Neural progenitor cell (in vitro differentiated cells): Measurements from ENCODE around the gene MYCN. TPM values are rescaled to one million over a fixed set of nuclear protein-coding genes. Genes with fewer than 3 reads are reported as not detected.

Source experiments
- DNase-seq: peaks from one replicate; pipeline ENCODE4 v3.0.0-alpha.2; 2016; ENCODE audit warnings: low spot score
- H2AFZ ChIP-seq: fragments of 200-600 bp; sonication (generic); replicated peaks from 2 replicates; pipeline ENCODE4 v1.6.1; 2016; ENCODE audit warnings: antibody characterized with exemption
- H3F3A ChIP-seq: fragments of 200-600 bp; sonication (generic); 2 replicates; pipeline ENCODE4 v1.6.1; 2016; ENCODE audit warnings: antibody characterized with exemption, low read depth
- H3K27ac ChIP-seq: fragments of 200-600 bp; sonication (generic); 2 replicates; pipeline ENCODE4 v1.5.1; 2016; ENCODE audit warnings: mild to moderate bottlenecking
- H3K27me3 ChIP-seq: fragments of 200-600 bp; sonication (generic); 2 replicates; pipeline ENCODE4 v1.6.1; 2016; ENCODE audit warnings: mild to moderate bottlenecking, moderate library complexity
- H3K36me3 ChIP-seq: fragments of 200-600 bp; sonication (generic); 2 replicates; pipeline ENCODE4 v1.5.1; 2016
- H3K4me1 ChIP-seq: fragments of 200-600 bp; sonication (generic); 2 replicates; pipeline ENCODE4 v1.6.1; 2016; ENCODE audit warnings: mixed run types
- H3K4me2 ChIP-seq: fragments of 200-600 bp; sonication (generic); 2 replicates; pipeline ENCODE4 v1.6.1; 2016
- H3K4me3 ChIP-seq: fragments of 200-600 bp; sonication (generic); 2 replicates; pipeline ENCODE4 v1.5.1; 2016
- H3K79me2 ChIP-seq: fragments of 200-600 bp; sonication (generic); 2 replicates; pipeline ENCODE4 v1.6.1; 2016; ENCODE audit warnings: low read depth
- H3K9ac ChIP-seq: fragments of 200-600 bp; sonication (generic); 2 replicates; pipeline ENCODE4 v1.6.1; 2016
- H3K9me3 ChIP-seq: fragments of 200-600 bp; sonication (generic); 2 replicates; pipeline ENCODE4 v1.5.1; 2016; ENCODE audit warnings: low read depth
- H4K20me1 ChIP-seq: fragments of 200-600 bp; sonication (generic); 2 replicates; pipeline ENCODE4 v1.6.1; 2016; ENCODE audit warnings: low read depth
- H3K27ac Mint-ChIP-seq: 3 replicates; pipeline ENCODE4 v1.8.0; 2021; ENCODE audit warnings: mixed read lengths
- H3K27me3 Mint-ChIP-seq: 2 replicates; pipeline ENCODE4 v1.8.0; 2022; ENCODE audit warnings: low read depth, mild to moderate bottlenecking, inconsistent platforms, moderate library complexity, mixed read lengths; ENCODE audit not compliant: insufficient read depth
- H3K36me3 Mint-ChIP-seq: 3 replicates; pipeline ENCODE4 v1.8.0; 2021; ENCODE audit warnings: mixed read lengths
- H3K4me1 Mint-ChIP-seq: 3 replicates; pipeline ENCODE4 v1.8.0; 2021; ENCODE audit warnings: mixed read lengths
- H3K4me3 Mint-ChIP-seq: 3 replicates; pipeline ENCODE4 v1.8.0; 2021; ENCODE audit warnings: mild to moderate bottlenecking, moderate library complexity, mixed read lengths
- H3K9me3 Mint-ChIP-seq: 3 replicates; pipeline ENCODE4 v1.8.0; 2020; ENCODE audit warnings: mixed read lengths
- CTCF ChIP-seq: fragments of 200-600 bp; sonication (generic); IDR thresholded peaks from 2 replicates; pipeline ENCODE4 v1.5.1; 2017; ENCODE audit warnings: antibody characterized with exemption, mild to moderate bottlenecking
- EZH2 ChIP-seq: fragments of 200-600 bp; sonication (generic); IDR thresholded peaks from 2 replicates; pipeline ENCODE4 v1.6.1; 2017; ENCODE audit warnings: antibody characterized with exemption, mild to moderate bottlenecking, moderate library complexity
- EZH2phosphoT487 ChIP-seq: fragments of 200-600 bp; sonication (generic); IDR thresholded peaks from 2 replicates; pipeline ENCODE4 v1.6.1; 2017; ENCODE audit warnings: antibody characterized with exemption
- total RNA-seq: library from RNA; depleted of rRNA; stranded (reverse); fragments of >200 nt; gene quantifications from 2 replicates; pipeline ENCODE4 v1.2.3, GENCODE V29; 2015; ENCODE audit warnings: low replicate concordance

MYCN gene
- total RNA-seq, 1 donor from 2014 or later: 24.7 TPM

- Mint-ChIP-seq H3K27me3 (no peaks in the 10 kb centered on the region), H3K27ac (no peak overlapping the region), H3K4me1 (peaks cover 32% of the 10 kb centered on the region), H3K4me3 (no peak overlapping the region), H3K9me3 (no peaks in the 10 kb centered on the region), H3K36me3 (peaks cover 41% of the 10 kb centered on the region)
- Histone ChIP-seq H3F3A (peaks cover 32% of the 10 kb centered on the region), H3K79me2 (peaks cover 37% of the 10 kb centered on the region), H3K9ac (no peak overlapping the region), H3K36me3 (peaks cover 9% of the 10 kb centered on the region), H2AFZ (no peak overlapping the region), H3K4me2 (no peak overlapping the region), H4K20me1 (peaks cover 50% of the 10 kb centered on the region), H3K4me3 (no peak overlapping the region), H3K27ac (no peak overlapping the region), H3K27me3 (no peaks in the 10 kb centered on the region), H3K4me1 (peaks cover 18% of the 10 kb centered on the region), H3K9me3 (no peaks in the 10 kb centered on the region)
- no peak for TF ChIP-seq CTCF
- no peak for TF ChIP-seq EZH2
- TF ChIP-seq EZH2phosphoT487: no peak
- no peak for DNase-seq
Measured at GRCh38 chr2:15948704-15948957, 8.3 kb downstream of the MYCN start.

GRCh38 chr2:15949126-15949525, 8.8 kb downstream of the MYCN start:
- no peak overlapping the region for H3K27ac ChIP-seq
- no peak overlapping the region for H2AFZ ChIP-seq
- no peak overlapping the region for H3K9ac ChIP-seq
- peaks cover 27% of the 10 kb centered on the region for H3F3A ChIP-seq
- no peaks in the 10 kb centered on the region for H3K9me3 ChIP-seq
- TF ChIP-seq EZH2phosphoT487 (no peak), EZH2 (no peak), CTCF (no peak)
- peaks cover 30% of the 10 kb centered on the region for H3K4me1 Mint-ChIP-seq
- H3K79me2 ChIP-seq: peaks cover 32% of the 10 kb centered on the region
- no peak overlapping the region for H3K4me3 Mint-ChIP-seq
- H3K27ac Mint-ChIP-seq: no peak overlapping the region
- H3K4me2 ChIP-seq: no peak overlapping the region
- no peaks in the 10 kb centered on the region for H3K27me3 Mint-ChIP-seq
- H3K4me3 ChIP-seq: no peak overlapping the region
- H3K27me3 ChIP-seq: no peaks in the 10 kb centered on the region
- peaks cover 45% of the 10 kb centered on the region for H4K20me1 ChIP-seq
- no peak for DNase-seq
- no peaks in the 10 kb centered on the region for H3K9me3 Mint-ChIP-seq
- peaks cover 13% of the 10 kb centered on the region for H3K4me1 ChIP-seq
- peaks cover 9% of the 10 kb centered on the region for H3K36me3 ChIP-seq
- peaks cover 36% of the 10 kb centered on the region for H3K36me3 Mint-ChIP-seq

GRCh38 chr2:15949551-15949950, 9.2 kb downstream of the MYCN start:
- TF ChIP-seq CTCF: no peak
- TF ChIP-seq EZH2: no peak
- TF ChIP-seq EZH2phosphoT487: no peak
- Histone ChIP-seq H3K4me2 (no peak overlapping the region), H2AFZ (no peak overlapping the region), H3K4me1 (peaks cover 9% of the 10 kb centered on the region), H3K9ac (no peak overlapping the region), H3K4me3 (no peak overlapping the region), H3K27ac (no peak overlapping the region), H3K79me2 (peaks cover 28% of the 10 kb centered on the region), H3K36me3 (peaks cover 9% of the 10 kb centered on the region), H3K9me3 (no peaks in the 10 kb centered on the region), H3K27me3 (no peaks in the 10 kb centered on the region), H4K20me1 (peaks cover 41% of the 10 kb centered on the region), H3F3A (peaks cover 26% of the 10 kb centered on the region)
- no peak overlapping the region for H3K27ac Mint-ChIP-seq
- DNase-seq: no peak
- peaks cover 33% of the 10 kb centered on the region for H3K36me3 Mint-ChIP-seq
- no peak overlapping the region for H3K4me3 Mint-ChIP-seq
- H3K27me3 Mint-ChIP-seq: no peaks in the 10 kb centered on the region
- H3K9me3 Mint-ChIP-seq: no peaks in the 10 kb centered on the region
- H3K4me1 Mint-ChIP-seq: peaks cover 30% of the 10 kb centered on the region
